Prostate gland (tissue), 2 donors: ENCODE data around the gene OR1A2.

Source experiments
- POLR2A ChIP-seq: fragments of 450-650 bp; IDR thresholded peaks from one replicate; pipeline ENCODE4 v1.6.1; 2016; ENCODE audit warnings: antibody characterized with exemption, mild to moderate bottlenecking
- TF ChIP-seq, protein P1 (sequence below), 4 experiments: fragments of 200-600 bp in 2 of 4; fragments of 450-650 bp in 2 of 4; sonication (generic) in 2 of 4; IDR thresholded peaks; 1 replicate in 3 of 4; 2 replicates in 1 of 4; pipeline ENCODE4 v1.5.1; 2016 to 2019; ENCODE audit warnings: antibody characterized with exemption in 4 of 4, mild to moderate bottlenecking in 2 of 4, moderate library complexity in 2 of 4

DNA sequence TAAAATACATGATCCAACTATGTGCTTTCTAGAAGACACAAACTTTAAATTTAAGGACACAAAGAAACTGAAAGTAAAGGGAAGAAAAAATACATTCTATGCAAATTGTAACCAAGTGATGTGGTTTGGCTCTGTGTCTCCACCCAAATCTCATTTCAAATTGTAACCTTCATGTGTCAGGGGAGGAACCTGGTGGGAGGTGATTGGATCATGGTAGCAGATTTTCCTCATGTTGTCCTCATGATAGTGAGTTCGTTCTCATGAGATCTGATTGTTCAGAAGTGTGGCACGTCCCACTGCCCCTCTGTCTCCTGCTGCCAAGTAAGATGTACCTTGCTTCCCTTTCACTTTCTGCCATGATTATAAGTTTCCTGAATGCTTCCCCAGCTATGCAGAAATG is 25.2 kb downstream of the OR1A2 start:
- TF ChIP-seq, protein P1, sequence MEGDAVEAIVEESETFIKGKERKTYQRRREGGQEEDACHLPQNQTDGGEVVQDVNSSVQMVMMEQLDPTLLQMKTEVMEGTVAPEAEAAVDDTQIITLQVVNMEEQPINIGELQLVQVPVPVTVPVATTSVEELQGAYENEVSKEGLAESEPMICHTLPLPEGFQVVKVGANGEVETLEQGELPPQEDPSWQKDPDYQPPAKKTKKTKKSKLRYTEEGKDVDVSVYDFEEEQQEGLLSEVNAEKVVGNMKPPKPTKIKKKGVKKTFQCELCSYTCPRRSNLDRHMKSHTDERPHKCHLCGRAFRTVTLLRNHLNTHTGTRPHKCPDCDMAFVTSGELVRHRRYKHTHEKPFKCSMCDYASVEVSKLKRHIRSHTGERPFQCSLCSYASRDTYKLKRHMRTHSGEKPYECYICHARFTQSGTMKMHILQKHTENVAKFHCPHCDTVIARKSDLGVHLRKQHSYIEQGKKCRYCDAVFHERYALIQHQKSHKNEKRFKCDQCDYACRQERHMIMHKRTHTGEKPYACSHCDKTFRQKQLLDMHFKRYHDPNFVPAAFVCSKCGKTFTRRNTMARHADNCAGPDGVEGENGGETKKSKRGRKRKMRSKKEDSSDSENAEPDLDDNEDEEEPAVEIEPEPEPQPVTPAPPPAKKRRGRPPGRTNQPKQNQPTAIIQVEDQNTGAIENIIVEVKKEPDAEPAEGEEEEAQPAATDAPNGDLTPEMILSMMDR (IDR thresholded peaks at IDR 0.05): no peak
- TF ChIP-seq POLR2A: no peak
